Measurements from ENCODE around the gene HK3.

HK3 gene

DNA sequence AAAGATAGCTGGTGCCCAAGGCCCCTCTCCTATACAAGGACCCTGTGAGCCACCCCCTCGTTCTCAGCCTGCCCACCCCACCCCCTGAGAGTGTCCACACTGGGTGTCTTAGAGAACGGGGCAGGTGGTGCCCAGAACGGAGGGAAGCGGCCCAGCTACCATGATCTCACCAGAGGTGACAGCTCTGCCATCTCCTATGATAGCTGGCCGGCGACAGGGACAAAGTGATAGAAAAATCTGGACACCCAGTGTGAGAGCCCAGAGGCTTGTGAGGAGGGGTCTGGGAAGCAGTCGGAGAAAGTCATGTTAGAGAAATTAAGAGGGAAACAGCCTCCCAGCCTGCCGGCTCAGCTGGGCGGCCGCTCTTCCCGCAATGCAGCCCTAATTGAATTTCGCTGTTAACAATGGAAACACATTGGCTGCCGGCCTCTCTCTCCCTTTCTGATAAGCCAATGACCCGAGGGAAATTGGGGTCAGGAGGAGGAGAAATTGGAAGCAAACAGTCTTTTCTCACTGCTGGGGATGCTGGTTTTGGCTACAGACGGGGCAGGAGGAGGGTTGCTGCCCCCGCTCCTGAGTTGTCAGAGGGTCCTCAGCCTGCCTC lies 32.3 kb downstream of the HK3 start:
- no peak for DNase-seq

DNA sequence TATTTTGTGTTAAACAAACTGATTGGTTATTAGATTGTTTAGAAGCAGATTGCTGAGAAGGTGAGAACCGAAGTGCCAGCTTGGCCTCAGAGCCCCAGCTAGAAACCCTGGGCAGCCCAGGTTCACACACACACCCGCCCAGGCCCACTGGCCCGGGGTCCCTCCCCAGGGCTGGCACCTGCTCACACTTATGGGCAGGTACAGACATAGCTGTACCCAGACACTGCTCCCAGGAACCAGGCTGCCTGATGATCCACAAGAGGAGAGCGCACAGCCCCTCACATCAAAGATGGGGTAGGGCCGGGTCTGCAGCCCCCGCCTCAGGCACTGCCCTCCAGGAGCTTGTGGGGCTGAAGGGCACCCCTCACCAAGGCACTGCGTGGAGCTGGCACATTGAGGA lies 33.2 kb downstream of the HK3 start:
- no peak for DNase-seq

DNA sequence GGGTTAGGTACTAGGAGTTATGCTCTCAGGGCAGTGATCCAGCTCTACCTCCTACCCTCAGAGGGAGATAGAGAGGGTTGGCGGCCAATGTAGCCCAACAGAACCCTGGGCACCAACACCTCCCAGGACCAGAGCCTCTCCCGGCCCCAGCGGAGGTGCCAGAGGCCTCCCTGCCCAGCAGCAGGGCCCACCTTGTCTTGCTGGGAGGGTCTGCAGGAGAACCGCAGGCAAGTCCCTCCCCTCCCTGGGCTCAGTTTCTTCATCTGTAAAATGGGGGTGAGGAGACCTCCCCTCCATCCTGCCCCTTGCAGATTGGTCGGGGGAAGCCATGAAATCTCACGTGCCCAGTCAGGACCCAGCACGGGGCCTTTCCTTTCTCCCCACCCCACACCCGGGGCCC lies 34.4 kb downstream of the HK3 start:
- DNase-seq: no peak

DNA sequence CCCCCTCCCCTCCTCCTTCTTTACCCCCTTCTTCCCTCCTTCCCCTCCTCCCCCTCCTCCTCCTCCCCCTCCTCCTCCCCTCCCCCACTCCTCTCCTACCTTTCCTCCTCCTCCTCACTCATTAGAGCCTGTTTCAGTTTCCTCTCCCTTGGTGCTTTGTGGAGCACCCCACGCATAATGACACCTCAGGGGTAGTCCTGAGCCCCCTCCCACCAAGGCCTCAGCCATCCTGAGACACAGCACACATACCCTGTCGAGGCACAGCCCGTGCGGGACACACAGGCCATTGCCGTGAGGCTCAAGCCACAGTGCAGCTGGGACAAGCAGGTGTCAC lies 35.4 kb downstream of the HK3 start:
- no peak for DNase-seq

DNA sequence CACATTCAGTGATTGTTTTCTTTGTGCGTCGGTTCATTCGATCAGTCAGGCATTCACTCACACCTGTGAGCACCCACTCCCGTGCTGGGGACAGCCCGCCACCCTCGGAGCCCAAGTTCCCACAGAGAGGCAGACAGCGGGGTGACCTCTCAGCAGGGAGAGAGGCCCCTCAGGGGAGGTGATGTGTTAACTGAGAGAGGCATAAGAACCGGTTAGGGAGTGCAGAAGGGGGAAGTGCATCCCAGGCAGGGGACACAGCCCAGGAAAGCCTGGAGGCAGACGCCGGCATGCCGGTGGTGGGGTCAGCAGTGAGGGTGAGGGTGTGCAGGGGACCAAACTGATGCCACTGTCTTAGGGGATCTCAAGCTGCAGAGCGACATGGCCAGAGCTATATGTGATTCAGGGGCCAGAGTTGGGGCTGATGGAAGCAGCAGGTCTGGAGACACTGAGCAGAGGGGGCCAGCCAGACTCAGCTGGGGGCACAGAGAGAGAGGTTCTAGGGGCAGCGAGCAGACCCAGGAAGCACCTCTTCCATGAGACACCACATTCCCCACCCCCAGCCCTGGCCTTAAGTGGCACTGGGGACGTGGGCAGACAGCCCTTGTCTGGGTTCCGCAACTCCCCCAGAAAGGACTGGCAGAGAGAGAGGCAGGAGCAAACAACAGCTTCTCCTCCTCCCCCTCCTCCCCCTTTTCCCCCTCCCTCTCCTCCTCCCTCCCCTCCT lies 35.9 kb downstream of the HK3 start:
- no peak for DNase-seq

DNA sequence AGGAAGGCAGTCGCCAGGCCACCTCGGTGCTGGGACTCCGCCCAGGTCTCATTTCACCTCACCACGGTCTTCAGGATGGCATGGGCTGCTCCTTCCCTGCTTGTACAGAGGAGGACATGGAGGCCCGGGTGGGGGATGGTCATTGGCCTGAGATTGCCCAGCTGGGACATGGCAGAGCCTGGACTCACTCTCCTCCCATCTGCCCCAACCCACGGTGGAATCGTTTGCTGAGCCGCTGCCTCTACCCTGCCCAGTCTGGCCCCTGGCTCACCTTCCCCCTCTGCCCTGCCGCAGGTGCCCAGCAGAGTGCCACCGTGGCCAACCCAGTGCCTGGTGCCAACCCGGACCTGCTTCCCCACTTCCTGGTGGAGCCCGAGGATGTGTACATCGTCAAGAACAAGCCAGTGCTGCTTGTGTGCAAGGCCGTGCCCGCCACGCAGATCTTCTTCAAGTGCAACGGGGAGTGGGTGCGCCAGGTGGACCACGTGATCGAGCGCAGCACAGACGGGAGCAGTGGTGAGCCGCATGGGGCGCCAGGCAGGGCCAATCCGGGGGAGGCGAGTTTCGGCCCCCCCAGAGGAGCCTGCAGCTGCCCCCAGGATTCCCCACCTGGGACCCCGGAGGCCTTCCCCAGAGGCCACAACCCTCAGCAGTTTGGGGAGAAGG lies 36.7 kb downstream of the HK3 start:
- no peak for DNase-seq

DNA sequence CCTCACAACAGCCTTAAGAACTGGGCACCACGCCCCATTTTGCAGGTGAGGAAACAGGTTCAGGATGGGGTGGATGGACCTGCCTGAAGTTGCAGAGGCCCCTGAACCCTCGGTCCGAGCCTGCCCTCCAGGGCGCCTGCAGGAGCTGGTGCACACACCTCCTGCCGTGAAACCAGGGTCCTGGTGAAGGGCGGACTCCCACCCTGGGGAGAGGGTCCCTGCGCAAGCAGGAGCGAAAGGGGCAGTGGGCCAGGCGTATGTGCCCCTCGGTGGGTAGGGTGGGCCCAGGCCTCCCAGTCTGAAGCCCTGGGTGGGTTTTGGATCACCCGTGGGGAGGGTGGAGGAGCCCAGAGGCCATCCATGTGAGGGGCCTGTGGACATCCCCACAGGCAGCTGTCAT lies 37.9 kb downstream of the HK3 start:
- no peak for DNase-seq

DNA sequence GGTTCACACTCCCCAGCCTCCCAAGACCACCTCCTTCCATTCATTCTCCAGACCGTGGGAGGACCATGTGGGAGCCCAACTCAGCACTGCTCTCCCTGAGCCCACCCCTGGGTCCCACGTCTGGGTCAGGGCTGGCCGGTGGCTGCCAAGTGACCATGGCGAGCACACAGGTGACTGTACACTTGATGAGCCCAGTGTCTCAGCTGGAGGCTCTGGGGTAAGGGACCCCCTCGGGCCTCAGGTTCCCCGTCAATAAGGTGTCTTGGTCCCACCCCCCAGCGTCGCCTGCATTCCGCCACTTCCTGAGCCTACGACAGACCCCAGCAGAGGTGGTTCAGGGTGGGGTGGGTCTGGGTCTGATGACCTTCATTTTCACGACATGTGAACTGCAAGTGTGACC lies 38.8 kb downstream of the HK3 start:
- DNase-seq: no peak

DNA sequence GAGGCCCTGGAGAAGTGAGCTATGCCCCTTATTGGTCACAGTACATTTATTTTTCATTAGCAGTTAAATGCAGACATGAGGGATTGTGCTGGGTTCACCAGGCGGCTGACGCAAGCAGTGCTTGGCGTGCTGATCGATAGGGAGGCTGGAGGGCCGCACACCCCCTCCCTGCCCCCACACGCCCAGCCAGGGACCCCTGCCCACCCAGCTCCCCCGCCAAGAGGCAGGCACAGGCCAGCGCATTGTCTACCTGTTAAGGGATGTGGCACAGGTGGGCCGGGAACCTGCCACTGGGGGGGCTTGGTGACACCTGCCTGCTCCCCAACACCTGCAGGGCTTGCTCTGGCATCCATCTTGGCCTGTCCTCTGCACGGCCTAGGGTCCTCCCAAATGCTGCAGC lies 39.2 kb downstream of the HK3 start:
- DNase-seq: no peak

DNA sequence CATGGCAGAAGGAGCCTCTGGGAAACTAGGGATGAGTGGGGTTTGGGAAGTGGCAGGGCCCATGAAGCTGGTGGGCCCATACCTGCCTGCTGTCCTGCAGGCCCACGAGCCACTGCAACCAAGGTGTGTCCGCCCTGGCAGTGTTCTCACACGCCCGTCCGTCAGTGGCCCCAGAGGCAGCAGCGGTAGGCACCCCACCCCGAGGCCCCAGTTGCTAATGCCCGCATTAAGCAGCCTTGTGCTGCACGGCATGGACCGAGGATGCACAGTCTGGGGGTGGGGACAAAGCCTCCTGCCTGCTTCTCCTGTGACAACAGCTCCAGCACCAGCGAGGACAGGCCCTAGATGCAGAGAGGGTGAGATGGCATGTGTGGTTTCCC lies 41.3 kb downstream of the HK3 start:
- no peak for DNase-seq

DNA sequence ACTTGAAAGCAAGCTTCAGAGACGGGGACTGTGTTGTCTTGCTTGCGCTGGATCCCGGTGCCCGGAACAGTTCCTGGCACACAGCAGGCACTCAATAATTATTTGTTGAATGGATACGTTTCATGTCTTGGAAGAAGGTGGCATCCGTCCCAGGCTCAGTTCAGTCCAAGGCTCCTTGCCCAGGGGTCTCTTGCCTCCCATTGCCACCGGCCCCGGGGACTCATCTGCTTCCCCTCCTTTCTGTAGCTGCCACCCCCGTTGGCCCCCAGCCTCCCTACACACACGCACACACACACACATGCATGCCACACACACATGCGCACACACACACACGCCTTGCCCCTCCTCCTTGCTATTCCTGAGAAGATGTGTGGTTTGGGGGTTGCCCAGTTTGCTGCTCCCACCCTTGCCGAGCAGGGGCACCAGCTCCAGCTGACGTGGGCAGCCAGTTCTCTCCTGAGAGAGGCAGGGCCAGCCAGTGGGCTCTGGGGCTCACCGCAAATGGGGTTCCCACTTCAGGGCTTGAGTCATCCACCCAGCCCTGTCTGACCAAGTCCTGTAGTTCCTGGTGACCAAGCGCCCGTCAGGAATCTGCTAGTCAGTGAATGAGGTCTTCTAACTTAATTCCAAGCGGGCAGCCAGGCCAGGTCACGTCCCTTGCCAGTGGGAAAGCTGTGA lies 41.8 kb downstream of the HK3 start:
- no peak for DNase-seq

DNA sequence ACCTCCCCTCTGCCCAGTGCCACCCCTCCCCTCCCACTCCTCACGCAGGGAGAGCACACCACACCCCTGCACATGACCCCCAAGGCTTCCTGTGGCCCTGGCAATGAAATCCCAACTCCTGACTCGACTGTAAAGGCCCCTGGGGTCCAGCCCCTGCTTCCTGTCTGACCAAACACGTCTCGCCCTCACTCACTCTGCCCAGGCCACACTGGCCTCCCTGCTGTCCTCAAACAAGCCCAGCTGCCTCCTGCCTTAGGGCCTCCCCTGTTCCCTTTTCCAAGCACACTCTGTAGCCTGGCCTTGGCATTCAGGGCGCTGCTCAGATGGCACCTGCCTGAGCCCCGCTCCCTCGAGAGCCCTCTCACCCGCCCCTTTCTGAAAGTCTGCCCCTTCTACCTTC lies 42.4 kb downstream of the HK3 start:
- no peak for DNase-seq

DNA sequence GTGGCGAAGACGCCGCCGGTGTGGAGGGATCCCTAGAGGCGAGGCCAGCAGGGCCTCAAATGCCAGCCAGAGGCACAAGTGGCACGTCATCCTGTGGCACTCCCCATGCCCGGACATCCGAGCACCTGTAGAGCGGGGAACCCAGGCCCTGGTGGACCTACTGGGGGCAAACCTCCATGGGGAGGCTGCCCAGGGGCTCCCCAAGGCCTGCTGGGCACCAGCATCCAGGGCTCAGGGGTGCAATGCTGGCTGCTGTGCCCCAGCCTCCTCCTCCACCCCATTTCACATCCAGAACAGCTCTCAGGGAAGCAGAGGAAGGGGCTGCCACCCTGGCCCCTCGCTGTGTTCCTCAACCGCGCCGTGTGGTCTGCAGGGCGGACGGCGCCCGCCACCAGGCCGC lies 43.5 kb downstream of the HK3 start:
- no peak for DNase-seq

DNA sequence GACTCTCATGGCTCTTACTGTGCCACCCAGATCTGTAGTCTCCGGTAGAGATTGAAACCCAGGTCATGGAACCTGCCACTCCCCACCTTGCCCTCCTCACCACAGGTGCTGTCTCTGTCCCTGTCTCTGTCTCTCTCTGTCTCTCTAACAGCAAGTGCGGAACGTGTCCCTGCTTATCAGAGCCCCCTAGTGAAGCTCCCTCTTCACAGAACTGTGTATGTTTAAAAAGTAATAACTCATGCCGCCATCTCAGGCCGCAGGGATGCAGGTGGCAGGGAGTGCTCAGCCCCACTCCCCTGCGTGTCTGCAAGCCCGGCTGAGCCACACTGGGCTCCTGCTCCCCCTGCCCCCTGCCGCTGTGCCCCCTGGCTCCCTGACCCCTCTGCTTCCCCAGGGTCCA lies 45.0 kb downstream of the HK3 start:
- no peak for DNase-seq

DNA sequence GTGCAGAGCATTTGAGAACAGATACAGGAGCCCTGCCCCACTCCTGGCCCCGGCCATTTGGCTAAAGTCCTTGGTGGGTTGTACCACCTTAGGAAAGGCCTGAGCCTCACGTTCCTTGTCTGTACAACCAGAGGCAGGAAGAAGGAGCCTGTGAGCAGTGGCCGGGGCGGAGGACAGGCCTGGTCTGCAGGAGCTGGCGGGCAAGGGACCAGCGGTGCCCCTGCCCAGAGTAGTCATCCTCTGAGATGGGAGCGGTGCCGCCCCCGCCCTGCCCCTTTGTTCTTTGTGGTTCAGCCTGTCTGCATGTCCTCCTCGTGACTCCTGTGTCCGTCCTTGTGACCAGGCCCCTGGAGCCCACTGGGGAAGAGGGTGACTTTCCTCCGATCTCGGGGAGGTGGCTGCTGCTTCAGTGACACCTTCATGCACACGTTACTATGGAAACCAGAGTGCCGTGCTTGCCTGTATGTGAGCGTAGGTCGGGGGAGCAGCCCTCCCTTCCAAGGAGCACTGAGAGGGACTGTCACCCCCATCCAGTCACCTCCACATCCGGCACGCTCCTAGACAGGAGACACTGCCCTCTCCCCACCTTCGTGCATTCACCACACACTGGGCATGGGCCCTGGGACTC lies 45.9 kb downstream of the HK3 start:
- DNase-seq: no peak

DNA sequence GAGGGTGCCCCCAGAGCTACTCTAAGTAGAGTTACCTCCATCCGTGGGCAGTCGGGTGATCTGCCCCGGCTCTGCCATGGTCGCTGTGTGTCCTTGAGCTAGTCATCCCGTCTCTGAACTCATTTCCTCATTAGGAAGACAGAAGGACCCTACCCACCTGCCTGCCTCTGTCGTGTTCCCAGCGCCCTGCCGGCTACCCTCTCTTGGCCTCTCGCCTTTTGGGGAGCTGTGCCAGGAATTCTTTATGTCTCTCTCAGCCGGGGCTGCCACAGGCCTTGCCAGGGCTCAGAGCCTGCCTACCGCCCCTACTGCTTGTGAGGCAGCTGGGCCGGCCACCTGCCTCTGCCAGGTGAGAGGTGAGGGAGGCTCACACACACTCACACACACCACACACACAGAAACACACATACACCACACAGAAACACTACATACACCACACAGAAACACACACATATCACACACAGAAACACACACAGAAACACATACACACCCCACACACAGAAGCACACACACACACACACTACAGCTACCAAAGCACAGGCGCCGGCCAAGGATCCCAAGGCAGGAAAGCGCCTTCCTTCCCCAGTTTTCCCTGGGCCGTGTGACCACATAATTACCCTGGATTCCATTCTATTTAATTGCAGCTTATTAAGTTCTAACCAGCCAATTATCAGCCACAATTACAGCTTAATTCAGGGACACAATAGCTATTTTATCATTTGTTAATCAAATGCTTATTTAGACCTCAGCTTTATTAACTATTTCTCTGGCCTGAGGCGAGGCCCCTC lies 47.1 kb downstream of the HK3 start:
- no peak for DNase-seq

DNA sequence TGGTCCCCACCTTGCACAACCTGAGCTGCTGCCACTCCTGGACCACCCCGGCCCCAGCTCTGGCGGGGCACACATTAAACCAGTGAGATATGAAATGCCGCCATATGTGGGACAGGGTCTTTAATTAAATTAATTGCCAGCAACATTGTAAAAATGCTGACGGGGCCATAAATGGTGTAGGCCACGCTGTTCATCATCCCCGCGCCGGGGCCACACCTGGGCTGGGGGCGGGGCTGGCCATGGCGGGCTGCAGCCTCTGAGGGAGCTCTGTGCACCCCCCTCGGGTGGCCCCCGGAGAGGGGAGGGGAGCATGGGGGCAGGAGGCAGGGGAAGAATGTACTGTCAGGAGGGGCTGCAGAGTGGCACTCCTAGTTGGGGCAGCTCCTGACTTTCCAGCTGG lies 47.8 kb downstream of the HK3 start:
- DNase-seq: no peak

DNA sequence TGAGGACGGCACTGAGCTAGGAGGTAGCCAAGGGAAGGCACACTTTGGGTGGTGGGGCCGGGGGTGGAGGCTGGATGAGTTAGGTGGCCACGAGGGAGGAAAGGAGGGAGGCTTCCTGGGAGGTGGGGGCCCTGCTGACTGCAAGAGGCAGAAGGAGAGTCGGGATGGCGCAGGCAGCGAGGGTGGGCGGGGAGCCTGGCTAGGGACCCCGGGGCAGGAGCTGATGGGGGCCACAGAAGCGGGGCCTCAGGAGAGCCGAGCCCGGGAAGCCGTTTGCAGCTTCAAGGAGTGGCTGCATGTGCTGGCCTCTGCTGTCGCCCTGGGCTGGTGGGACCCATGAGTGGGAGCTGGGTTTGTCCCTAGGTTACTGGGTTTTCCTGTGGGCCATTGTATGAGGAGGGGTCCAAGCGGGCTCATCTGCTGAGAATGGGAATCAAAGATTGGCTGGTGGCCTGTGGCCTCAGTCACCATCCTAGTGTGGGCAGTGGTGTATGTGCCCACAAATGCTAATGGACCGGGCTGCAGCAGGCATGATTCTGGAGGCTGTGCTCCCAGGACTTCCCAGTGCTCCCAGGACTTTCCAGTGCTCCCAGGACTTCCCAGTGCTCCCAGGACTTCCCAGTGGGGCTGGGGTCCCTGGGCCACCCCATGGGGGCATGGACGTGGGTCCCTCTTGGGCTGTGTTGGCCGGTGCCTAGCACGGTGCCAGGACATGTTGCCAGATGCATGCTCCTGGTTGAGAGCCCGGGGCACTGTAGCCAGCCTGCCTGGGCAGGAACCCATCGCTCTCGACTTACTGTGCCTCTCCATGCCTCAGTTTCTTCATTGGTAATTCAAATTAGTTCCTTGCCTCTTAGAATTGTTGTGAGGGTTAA lies 48.5 kb downstream of the HK3 start:
- no peak for DNase-seq

DNA sequence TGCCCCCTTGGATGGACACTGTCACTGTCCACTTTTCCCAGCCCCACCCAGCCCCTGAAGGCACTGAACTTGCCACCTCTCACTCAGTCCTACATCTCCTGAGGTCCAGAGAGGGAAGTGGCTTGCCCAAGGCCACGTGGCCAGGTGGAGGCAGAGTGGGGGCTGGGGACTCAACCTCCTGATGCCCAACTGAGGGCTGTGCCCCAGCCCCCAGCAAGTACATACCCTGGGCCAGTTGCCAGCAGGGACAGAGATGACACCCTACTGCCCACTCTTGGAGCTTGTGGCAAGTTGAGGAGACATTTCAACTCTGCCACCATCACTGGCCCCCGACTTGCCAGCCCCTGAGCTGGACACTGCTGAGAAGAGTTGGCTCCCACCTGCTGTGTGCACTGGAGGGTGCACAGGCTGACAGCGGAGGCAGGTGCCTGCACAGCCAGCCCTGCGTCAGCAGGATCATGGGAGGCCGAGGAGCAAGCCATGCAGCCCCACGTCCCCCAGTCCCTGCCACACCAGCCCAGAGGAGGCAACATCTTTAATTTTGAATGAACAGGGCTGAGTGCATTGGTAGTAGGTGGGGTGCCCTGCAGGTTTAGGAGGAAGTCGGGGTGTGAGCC lies 49.4 kb downstream of the HK3 start:
- no peak for DNase-seq

DNA sequence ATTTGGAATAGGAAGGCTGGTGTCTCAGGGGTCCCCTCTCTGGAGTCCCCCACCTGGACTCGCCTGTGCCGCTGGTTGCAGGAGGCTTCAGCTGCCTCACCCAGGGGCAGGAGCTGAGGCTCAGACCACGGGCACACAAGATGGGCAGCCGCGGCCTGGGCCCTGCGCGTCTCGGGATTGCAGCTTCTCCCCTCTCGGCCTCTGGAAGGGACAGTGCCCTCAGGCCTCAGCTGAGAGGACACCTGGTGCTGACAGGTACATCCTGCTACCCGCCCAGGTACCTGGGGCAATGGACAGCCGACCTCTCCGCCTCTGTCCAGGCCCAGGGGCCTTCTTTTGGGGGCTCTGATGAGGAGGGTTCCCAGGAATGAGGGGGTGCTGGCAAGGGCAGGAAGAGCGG lies 50.5 kb downstream of the HK3 start:
- DNase-seq: no peak

DNA sequence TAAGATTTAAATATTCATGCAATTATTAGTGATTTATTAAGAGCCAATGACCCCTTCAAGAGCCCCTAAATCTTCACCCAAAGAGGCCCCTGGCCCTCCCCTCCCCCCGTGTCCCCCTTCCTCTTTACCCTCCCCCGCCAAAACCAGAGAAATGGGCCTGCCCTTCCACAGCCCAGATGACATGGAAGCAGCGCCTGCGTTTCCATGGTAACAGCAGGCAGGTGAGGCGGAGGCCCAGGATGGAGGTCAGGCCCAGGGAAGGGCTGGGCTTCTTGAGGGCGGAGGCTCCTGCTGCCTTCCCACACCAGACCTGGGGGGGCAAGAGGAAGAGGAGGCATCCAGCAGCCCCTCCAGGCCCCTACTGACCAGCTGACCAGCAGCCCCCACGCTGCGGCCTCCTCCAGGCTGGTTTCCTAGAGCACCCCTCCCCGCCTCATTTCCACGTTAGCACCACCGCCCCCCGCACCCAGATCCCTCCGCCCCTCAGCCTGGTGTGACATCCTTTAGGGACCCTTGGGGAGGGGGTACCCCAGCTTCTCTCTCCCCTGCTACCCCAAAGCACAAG lies 51.3 kb downstream of the HK3 start:
- no peak for DNase-seq
